ENCODE measurements around the gene DNAJC7.
"Not testable (repeated sequence)": the region's sequence is repeated elsewhere in the genome, so short reads cannot be mapped to it uniquely, and the experiment has no call there.

Gene DNAJC7

GRCh38 chr17:42040818-42041217, 23.6 kb upstream of the DNAJC7 start:
- no peak for DNase-seq

- DNase-seq, result no peak
Observed at GRCh38 chr17:42039794-42040763, 22.8 kb upstream of the DNAJC7 start.

GRCh38 chr17:42038221-42038973, 21.2 kb upstream of the DNAJC7 start:
- no peak for DNase-seq

- no peak for DNase-seq
Observed at GRCh38 chr17:42034059-42034458, 16.8 kb upstream of the DNAJC7 start.

GRCh38 chr17:42031584-42031983, 14.3 kb upstream of the DNAJC7 start:
- DNase-seq, result no peak

- DNase-seq, result no peak
Observed at GRCh38 chr17:42028791-42029127, 11.5 kb upstream of the DNAJC7 start.

GRCh38 chr17:42027961-42028790, 10.9 kb upstream of the DNAJC7 start:
- DNase-seq, result no peak

GRCh38 chr17:42027590-42027889, 10.3 kb upstream of the DNAJC7 start:
- no peak for DNase-seq

- DNase-seq, result no peak
Observed at GRCh38 chr17:42026857-42027589, 9.8 kb upstream of the DNAJC7 start.

- DNase-seq, result no peak
Observed at GRCh38 chr17:42025936-42026335, 8.7 kb upstream of the DNAJC7 start.

- DNase-seq, result no peak
Observed at GRCh38 chr17:42025191-42025579, 7.9 kb upstream of the DNAJC7 start.

- DNase-seq, result no peak
Observed at GRCh38 chr17:42023524-42024349, 6.5 kb upstream of the DNAJC7 start.

GRCh38 chr17:42020845-42021244, 3.6 kb upstream of the DNAJC7 start:
- not testable (repeated sequence) for DNase-seq

- peak; percentile 77 for DNase-seq
Observed at GRCh38 chr17:42019509-42020404, 2.5 kb upstream of the DNAJC7 start, which contains the start of gene NKIRAS2. Gene NKIRAS2, plus strand, starts transcription at chr17:42020090. Its CDS starts 1,488 bp downstream, at chr17:42021578.

- no peak for DNase-seq
Observed at GRCh38 chr17:42018988-42019387, 1.7 kb upstream of the DNAJC7 start.

GRCh38 chr17:42018339-42018738, 1.1 kb upstream of the DNAJC7 start:
- no peak for DNase-seq

- no peak for DNase-seq
Observed at GRCh38 chr17:42017866-42018200, 594 bp upstream of the DNAJC7 start.

GRCh38 chr17:42016411-42016831, 818 bp downstream of the DNAJC7 start:
- DNase-seq, result peak; percentile 52

GRCh38 chr17:42013740-42014139, 3.5 kb downstream of the DNAJC7 start:
- DNase-seq, result not testable (repeated sequence)

GRCh38 chr17:42012363-42012762, 4.9 kb downstream of the DNAJC7 start:
- not testable (repeated sequence) for DNase-seq

All from DMS79 treated with DMSO at 0.1 percent for 48 hours (cell line).